Liver (tissue), 3 donors: Measurements from ENCODE around the gene ZAP70.

Source experiments
- CTCF ChIP-seq: fragments of 150-350 bp; IDR thresholded peaks from 2 replicates; pipeline ENCODE4 v1.5.1; 2017; ENCODE audit warnings: improper control_type of control experiment, low read depth, low read length; ENCODE audit not compliant: missing input control
- FOXA1 ChIP-seq: IDR thresholded peaks from 2 replicates; pipeline ENCODE4 v1.6.1; 2016; ENCODE audit warnings: antibody characterized with exemption
- GABPA ChIP-seq, 2 donors: IDR thresholded peaks in 1 of 2; conservative IDR thresholded peaks in 1 of 2; 2 replicates each; pipeline ENCODE4 v1.6.1; 2016; ENCODE audit warnings: antibody characterized with exemption in 2 of 2, mild to moderate bottlenecking in 1 of 2, moderate library complexity in 1 of 2
- HNF4A ChIP-seq, 2 donors: conservative IDR thresholded peaks; 2 replicates each; pipeline ENCODE4 v1.6.1; 2016; ENCODE audit warnings: antibody characterized with exemption in 2 of 2, mild to moderate bottlenecking in 2 of 2
- JUND ChIP-seq, 2 donors: IDR thresholded peaks; 2 replicates each; pipeline ENCODE4 v1.6.1; 2016; ENCODE audit warnings: antibody characterized with exemption in 2 of 2
- MAX ChIP-seq: IDR thresholded peaks from 2 replicates; pipeline ENCODE4 v1.6.1; 2016; ENCODE audit warnings: antibody characterized with exemption
- NR2F2 ChIP-seq: IDR thresholded peaks from 2 replicates; pipeline ENCODE4 v1.6.1; 2016; ENCODE audit warnings: antibody characterized with exemption
- RAD21 ChIP-seq, 2 donors: IDR thresholded peaks; 2 replicates each; pipeline ENCODE4 v1.6.1; 2016; ENCODE audit warnings: antibody characterized with exemption in 2 of 2, mild to moderate bottlenecking in 2 of 2
- REST ChIP-seq: IDR thresholded peaks from 2 replicates; pipeline ENCODE4 v1.6.1; 2016; ENCODE audit warnings: antibody characterized with exemption, mild to moderate bottlenecking
- RXRA ChIP-seq, 2 donors: IDR thresholded peaks; 2 replicates each; pipeline ENCODE4 v1.6.1; 2017 to 2018; ENCODE audit warnings: antibody characterized with exemption in 2 of 2, mild to moderate bottlenecking in 1 of 2
- SP1 ChIP-seq: IDR thresholded peaks from 2 replicates; pipeline ENCODE4 v1.6.1; 2018; ENCODE audit warnings: antibody characterized with exemption, mild to moderate bottlenecking
- TAF1 ChIP-seq: conservative IDR thresholded peaks from 2 replicates; pipeline ENCODE4 v1.6.1; 2016; ENCODE audit warnings: antibody characterized with exemption, mild to moderate bottlenecking
- YY1 ChIP-seq: IDR thresholded peaks from 2 replicates; pipeline ENCODE4 v1.6.1; 2016; ENCODE audit warnings: antibody characterized with exemption, mild to moderate bottlenecking
- ZBTB33 ChIP-seq: IDR thresholded peaks from 2 replicates; pipeline ENCODE4 v1.6.1; 2016; ENCODE audit warnings: antibody characterized with exemption
- donor health status: healthy.
- donor health status: healthy.

- no peak for TF ChIP-seq RXRA (IDR thresholded peaks at IDR 0.05)
- TF ChIP-seq CTCF = no peak
- no peak for TF ChIP-seq YY1
- TF ChIP-seq TAF1 = no peak
- TF ChIP-seq REST = no peak
- TF ChIP-seq GABPA (IDR thresholded peaks at IDR 0.05 in 1 of 2, conservative IDR thresholded peaks at IDR 0.05 in 1 of 2) = no peak
- no peak for TF ChIP-seq JUND (IDR thresholded peaks at IDR 0.05)
- TF ChIP-seq MAX = no peak
- no peak for TF ChIP-seq NR2F2
- TF ChIP-seq HNF4A (conservative IDR thresholded peaks at IDR 0.05) = no peak
- no peak for TF ChIP-seq SP1
- no peak for TF ChIP-seq FOXA1
- TF ChIP-seq RAD21 (IDR thresholded peaks at IDR 0.05) = no peak
- TF ChIP-seq ZBTB33 = no peak
Measured at GRCh38 chr2:97703741-97704140, 9.6 kb upstream of the ZAP70 start.
